COLO668 (cell line): ENCODE measurements around the gene TUBG1.
"Not testable (repeated sequence)": the region's sequence is repeated elsewhere in the genome, so short reads cannot be mapped to it uniquely, and the experiment has no call there.

Experiments
- DNase-seq: peaks from one replicate; lab custom pipeline; 2025; ENCODE audit not compliant: unreplicated experiment; lab: John Stamatoyannopoulos, UW

TUBG1 gene

DNA sequence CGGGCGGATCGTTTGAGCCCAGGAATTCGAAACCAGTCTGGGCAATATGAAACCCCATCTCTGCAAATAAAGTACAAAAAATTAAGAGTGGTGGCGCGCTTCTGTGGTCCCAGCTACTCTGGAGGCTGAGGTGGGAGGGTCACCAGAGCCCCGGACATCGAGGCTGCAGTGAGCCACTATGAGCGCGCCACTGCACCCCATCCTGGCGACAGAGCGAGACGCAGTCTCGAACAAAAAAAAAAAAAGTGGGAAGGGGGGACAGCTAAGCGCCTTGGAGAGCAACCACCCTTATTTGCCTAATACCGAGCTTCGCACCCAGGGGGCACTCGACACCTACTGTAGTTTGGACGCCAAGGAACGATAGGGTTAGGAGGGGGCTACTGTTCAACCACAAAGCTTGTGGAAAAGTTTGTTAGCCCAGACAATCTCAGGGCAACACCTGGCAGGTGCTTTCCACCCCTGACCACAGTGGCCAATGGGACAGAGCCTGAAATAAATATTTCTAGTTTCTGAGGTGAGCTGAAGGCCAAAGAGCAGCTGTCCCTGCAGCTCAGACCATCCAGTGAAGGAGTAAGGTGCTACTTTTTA, 31.1 kb upstream of the TUBG1 start:
- DNase-seq = peak; percentile 59

DNA sequence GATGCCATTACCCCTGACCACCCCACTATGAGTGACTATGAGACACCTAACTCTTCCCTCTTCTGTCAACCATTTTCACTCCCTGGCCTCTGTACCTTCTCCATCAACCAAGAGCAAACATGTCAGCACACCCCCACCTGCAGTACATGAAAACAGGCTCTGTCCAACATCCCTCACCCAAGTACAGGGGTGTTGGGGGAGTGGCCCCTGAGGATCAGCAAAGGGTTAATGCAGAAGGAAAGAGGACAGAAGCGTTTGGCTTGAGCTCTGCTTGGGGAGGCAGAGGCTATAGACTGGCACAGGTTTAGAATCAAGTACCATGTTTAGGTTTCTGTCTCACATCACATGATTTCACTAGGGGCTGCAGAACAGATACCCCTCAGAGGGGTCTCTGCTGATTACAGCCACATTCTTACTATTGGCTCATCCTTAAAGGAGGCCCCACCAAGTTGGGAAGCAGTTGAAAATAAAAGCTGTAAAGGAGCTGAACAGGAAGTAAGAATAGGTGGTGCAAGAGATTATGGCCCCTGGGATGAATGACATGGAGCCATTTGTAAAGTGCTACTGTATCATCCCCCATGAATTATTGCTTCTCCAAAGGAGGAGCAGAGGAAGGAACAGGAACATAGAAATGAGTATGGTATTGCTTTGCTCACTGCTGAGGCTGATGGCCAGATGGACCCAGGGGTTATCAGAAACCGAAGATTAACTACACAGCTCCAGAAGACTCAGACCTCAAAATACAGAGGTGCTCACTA, 29.5 kb upstream of the TUBG1 start:
- DNase-seq = no peak

DNA sequence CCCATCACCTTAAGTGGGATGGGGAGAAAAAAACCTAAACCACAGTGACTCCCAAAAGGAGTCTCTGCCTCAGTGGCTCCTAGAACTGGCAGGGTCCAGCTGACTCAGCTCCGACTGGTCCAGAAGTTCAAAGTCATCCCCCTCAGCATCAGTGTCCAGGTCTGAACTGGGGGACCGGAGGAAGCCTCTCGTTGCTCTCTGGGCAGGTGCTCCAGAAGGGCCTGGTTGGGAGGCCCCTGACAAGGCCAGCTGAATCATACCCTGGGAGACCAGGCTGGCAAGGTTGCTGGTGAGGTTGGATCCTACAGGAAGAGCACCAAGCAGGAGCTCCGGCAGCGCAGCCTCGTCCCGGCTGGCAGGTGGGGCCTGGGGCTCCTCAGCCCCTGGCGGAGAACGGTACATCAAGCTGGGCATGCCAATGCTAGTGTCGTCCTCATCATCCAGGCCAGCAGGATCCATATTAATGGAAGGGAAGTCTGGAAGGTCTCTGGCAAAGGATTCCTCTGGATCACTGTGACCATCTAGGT, 27.7 kb upstream of the TUBG1 start:
- no peak for DNase-seq

DNA sequence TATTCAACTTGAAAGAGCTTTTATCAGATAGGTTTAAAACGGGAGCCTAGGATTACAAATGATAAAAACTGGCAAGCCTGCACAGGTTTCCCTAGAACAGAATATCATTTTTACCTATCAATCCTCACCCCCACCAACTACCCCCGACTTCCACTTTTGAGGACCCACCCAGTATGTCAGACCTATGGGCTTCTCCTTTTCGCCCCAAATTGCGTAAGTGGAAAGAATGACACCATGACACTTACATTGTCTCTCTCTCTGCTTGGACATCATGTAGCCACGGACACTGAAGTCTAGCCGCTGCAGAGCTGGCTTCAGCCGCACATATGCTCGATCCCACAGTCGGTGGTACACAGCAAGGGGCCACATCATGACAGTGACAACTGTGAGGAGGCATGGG, 24.6 kb upstream of the TUBG1 start:
- DNase-seq = no peak

DNA sequence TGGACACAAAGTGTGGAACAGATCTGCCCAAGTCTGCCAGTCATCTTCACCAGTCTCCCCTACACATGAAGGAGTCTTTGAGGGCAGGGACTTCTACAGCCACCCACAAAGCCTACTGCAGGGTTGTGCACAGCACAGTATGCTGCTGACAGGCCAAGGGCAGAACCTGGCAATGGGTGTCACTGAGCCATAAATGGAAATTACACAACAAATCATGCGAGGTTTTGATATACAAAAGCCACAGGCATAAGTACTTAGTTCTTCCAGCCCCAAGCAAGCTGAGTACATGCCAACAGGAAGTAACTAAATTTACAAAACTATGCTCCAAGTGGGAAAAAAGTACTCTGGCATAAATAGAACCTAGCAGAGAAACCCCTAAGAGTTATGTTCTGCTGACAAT, 24.1 kb upstream of the TUBG1 start:
- no peak for DNase-seq

DNA sequence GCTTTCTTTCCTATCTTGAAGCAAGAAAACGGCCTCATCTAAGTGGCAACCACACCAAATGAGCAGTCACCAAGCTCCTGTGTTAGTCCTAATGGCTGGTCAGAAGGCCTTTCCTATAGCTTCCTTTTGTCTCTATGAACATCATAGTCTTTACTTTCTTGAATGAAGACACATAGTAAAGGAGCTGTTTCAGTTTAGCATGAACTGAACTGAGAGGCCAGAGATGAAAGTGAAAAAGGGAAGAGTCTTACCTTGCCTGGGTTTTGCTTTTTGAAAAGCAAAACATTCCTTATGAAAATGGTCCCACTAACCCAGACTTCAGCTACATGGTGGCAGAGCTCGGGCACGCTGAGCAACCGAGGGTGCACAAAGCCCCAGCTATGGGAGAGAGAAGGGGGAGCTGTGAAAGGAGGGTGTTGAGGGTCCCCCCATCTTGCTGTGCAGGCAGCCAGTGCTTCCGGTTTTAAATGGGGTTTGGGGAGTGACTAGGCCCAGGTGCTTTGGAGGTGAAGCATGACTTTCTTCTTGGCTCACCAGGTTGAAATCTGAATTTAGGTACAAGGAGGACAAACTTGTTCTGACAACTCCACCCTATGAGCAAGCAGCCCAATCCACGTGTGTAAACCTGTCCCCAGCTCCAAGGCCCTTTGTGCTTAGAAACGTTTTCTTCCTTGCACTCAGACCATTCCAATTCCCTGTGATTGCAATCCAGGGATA, 22.8 kb upstream of the TUBG1 start:
- no peak for DNase-seq

DNA sequence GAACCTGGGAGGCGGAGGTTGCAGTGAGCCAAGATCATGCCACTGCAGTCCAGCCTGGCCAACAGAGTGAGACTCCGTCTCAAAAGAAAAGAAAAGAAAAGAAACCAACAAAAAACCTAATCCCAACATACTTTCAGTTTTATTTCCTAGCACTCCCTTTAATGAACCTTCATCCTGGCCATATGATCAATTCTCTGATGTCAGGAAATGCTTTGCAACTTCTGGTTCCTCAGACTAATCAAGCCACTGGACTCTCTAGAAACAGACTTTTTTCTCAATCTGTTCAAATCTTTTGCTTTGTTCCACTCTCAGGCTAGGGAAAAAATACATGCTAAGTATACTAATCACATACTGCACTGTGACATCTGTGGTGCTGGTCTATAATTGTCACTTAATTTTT, 18.6 kb upstream of the TUBG1 start:
- no peak for DNase-seq

DNA sequence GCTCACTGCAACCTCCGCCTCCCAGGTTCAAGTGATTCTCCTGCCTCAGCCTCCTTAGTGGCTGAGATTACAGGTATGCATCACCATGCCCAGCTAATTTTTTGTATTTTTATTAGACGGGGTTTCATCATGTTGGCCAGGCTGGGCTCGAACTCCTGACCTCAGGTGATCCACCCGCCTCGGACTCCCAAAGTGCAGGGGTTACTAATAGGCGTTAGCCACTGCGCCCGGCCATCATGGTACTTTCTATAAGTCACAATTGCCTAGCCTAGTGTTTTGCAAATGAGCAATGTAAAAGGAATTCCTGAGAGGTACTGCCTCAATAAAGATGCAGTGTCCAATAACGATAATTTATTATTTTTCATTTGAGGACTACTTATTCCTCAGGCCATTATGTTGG, 18.1 kb upstream of the TUBG1 start:
- DNase-seq = no peak

DNA sequence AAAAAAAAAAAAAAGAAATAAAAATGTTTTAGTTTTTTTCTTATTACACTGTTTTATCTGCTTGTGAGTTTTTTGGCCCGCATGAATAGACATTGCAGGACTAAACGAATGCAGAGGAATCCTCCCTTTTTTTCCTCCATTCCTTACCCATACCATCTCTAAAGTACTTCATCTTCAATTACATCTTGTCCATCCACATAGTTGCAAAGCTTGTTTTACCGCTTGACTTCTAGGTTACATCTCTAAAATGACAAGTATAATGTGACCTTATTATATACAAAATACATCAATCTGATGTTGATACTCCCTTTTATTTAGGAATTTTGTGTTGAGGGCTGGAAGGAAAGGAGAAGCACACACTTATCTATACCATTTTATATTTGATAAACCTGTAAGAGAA, 13.1 kb upstream of the TUBG1 start:
- no peak for DNase-seq

DNA sequence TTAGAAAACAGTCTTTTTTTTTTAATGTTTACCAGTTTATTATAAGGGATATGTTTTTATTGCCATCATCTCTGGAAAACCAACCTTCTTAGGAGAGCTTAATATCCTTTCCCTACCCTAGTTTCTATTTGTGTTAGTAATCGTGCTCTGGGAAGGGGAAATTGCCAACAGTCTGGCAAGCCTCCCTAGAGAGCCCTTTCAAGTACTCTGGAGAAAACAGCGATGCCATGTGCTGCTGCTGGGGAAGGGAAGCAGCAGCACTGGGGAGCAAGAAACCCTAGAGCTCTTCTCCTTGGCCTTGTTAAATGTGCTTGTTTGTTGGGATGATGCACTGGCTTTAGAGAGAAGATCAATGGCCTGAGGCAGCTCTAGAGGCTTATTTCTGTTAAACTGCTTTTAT, 10.6 kb upstream of the TUBG1 start:
- DNase-seq = no peak

DNA sequence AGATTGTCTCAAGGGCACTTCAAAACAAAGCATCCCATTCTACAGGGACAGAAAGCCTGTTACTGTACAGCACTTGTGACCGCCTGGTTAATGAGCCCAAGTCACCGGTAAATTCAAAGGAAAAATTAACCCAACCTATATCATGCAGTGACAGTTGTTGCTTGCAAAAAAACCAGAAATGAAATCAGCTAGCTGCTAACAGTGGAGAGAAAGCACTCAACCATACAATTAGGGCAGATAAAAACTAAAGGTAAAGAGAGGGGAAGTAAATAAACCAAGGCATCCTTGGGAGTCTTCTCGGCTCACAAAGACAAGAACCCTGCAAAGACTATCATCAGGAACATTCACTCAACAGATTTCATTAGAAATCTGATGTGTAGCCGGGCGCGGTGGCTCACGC, 6.2 kb upstream of the TUBG1 start:
- no peak for DNase-seq

DNA sequence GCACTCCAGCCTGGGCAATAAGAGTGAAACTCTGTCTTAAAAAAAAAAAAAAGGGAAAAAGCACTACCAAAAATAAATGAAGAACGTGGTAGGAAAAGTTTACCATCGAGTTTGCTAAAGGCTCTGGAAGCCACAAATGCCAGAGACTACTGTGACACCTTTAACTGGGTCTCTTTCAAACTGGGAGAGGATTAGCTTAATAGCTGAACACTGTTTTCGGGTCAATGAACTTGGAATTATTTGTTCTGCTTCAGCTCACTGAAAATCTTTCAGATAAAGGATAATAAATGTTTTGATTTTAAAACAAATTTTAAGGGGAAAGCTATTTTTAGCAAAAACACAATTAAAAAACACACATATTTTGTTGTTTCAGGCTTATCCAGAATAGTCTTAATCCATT, 1.7 kb upstream of the TUBG1 start:
- DNase-seq = no peak

DNA sequence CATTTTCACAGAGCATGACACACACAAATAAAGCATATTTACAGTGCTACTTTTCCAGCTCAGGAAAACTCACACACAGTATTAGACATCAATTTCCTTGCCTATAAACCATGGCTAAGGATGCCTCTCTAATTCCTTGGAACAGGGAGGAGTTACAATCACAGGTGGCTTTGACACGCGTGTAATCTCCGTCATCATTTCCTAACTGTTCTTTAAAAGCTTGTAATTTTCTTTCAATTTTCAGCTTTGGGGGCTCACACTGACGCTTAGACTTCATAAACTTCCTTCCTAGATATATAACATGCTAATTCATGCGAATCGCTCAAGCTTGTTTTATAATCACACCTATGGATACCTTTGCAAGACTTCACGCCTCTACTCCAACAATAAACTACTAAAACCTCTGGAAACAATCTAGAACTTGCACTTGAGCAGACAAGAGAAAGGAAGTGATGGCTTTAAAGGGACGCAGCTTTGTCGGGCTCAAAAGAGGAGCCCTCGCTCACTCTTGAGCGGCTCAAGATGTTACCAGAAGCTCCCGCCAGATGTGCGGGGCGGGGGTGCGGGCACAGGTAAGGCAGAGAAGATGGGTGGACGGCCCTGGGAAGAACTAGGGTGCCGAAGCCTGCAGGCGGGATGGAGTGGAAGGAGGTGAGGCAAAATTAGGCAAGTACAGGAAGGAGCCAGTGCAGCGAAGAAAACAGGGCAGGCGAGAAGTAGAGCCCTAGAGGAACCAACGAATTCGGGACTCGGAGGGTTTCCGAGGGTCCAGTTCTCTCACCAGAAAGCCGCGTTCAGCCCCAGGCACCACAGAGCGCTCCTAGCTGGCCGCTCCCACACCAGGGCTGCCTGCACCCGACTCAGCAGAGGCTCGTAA, 940 bp upstream of the TUBG1 start:
- DNase-seq = no peak

DNA sequence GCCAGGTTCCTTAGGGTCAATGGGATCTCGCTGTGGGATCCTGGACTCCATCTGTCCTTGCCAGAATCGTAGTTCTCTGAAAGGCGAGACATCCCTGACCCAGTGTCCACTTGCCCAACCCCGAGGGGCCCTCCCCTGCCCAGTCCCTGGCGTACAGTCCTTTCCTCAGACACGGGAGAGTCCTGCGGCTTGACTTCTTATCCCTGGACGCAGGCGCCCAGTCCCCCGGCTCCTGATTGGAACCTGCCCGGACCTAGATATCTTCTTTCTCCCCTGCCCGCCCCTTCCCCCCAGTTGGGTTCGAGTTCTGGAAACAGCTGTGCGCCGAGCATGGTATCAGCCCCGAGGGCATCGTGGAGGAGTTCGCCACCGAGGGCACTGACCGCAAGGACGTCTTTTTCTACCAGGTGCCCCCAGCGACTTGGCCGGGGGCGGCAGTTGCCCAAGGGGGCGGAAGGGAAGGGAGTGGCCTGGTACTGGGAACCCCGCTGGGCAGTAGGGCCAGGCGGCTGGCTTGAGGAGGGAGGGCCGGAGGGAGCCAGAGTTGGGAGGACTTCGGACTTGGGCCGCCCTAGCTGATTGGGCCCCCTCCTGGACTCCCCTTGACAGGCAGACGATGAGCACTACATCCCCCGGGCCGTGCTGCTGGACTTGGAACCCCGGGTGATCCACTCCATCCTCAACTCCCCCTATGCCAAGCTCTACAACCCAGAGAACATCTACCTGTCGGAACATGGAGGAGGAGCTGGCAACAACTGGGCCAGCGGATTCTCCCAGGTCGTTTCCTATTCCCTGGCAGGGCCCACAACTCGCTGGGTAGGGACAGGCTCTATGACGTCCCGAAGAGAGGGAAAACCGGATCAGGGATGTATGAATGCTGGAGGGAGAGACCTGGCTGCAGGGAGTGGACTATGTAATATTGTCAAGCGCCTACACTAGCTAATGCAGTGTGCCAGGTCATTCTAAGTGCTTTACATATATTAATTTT, 625 bp downstream of the TUBG1 start:
- DNase-seq = peak; percentile 17

DNA sequence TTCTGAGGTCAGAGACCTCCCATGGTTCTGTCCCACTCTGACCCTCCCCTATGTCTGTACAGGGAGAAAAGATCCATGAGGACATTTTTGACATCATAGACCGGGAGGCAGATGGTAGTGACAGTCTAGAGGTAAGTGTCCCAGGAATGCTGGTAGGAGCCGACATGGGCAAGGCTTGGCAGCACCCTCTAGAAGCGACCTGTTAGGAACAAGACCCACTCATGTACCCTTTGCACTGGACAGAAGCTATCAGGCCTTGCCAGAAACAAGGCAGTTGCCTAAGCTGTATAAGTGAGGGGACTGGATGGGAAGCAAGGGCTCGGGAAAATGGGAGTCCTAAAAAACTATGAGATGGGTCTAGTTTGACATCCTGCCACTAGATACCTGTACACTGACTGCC, 2.5 kb downstream of the TUBG1 start:
- no peak for DNase-seq

DNA sequence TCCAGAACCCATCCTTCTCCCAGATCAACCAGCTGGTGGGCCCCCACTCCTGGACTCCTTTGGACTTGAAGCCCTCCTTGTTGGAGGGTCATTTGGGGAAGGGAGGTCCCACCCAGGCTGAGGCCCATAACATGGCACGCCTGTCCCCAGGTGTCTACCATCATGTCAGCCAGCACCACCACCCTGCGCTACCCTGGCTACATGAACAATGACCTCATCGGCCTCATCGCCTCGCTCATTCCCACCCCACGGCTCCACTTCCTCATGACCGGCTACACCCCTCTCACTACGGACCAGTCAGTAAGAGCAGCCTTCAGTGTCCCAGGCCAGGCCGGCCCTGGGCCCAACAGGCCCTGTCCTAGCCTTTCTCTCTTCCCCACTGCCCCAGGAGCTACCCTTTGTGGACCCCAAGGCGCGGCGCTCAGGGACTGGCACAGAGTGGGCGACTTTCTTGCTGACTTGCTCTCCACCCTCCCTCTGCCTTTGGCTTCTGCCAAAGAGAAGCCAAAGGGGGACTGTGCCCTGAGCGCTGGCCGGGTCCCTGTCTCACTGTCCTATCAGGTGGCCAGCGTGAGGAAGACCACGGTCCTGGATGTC, 4.3 kb downstream of the TUBG1 start:
- no peak for DNase-seq

DNA sequence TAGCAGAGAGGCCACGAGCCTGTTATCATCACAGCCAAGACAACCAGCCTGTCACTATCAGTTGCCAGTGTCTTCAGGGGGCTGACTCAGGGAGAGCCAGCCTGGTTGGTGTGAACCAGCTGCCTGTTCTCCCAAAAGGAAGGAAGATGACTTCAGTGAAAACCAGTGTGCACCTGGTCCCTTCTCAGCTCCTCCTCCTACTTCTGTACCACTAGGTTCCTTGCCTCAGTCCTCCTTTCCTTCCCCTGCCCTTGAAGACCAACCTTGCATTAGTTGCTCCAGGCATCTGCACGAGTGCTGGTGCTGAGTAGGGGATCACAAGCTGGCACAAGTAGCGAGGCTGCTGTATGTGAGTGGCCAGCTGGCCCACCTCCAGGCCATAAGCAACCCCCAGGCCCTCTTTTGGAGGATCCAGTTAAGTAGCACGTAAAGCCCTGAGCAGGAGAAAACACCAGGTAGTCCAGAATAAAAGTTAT, 8.5 kb downstream of the TUBG1 start:
- DNase-seq = no peak

DNA sequence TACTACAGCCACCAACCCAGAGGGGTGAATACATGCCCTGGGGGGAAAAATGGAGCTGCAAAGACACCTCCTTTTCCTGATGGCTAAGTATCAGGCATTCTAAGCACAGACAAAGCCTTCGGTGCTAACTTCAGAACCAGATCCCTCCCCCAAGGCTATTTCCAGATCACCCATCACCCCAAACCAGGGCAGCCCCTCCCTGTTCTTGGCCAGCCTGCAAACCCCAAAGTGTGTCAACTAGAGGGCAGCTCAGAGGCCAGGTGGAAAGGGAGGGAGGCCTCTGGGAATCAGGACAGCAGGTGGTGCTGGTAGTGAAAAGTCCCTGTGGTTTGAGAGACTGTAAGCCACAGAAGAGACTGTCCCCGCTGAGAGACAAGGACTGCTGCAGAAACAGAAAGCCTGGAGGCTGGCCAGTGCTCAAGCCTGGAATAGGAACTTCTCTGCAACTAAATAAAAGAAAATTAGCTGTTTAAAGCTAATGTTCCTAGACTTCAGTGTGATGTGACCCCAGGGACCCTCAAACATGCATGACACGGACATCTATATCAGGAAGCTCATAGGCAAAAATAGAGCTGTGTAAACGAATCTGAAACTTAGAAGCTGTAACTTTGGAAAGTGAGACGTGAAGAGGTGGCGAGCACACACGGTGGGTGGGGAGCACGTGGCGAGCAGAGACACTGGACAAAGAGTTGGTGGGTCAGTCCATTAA, 9.1 kb downstream of the TUBG1 start:
- DNase-seq = peak; percentile 58

DNA sequence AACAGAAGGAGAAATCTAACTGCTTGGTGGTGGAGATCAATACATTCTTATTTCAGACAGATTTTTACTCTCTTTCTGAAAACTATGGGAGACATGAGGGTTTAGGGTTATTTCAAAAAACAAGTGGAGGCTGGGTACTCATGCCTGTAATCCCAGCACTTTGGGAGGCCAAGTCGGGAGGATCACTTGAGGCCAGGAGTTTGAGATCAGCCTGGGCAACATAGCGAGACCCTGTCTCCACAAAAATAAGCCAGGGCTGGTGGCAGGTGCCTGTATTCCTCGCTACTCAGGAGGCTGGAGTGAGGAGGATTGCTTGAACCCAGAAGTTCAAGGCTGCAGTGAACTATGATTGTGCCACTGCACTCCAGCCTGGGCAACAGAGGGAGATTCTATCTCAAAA, 12.5 kb downstream of the TUBG1 start:
- not testable (repeated sequence) for DNase-seq
